DMS79 (cell line): ENCODE data around the gene NDST3.
"Not testable (repeated sequence)": the region's sequence is repeated elsewhere in the genome, so short reads cannot be mapped to it uniquely, and the experiment has no call there.

Experiments used
- DNase-seq: peaks from one replicate; lab custom pipeline; 2025; lab: John Stamatoyannopoulos, UW

The NDST3 gene

GRCh38 chr4:118177126-118177525, 142.8 kb downstream of the NDST3 start:
- no peak for DNase-seq

- no peak for DNase-seq
Measured at GRCh38 chr4:118180776-118181175, 146.5 kb downstream of the NDST3 start.

GRCh38 chr4:118190903-118191302, 156.6 kb downstream of the NDST3 start:
- no peak for DNase-seq

- DNase-seq = no peak
Measured at GRCh38 chr4:118193421-118193820, 159.1 kb downstream of the NDST3 start.

- no peak for DNase-seq
Measured at GRCh38 chr4:118206627-118207026, 172.3 kb downstream of the NDST3 start.

- no peak for DNase-seq
Measured at GRCh38 chr4:118213101-118213500, 178.8 kb downstream of the NDST3 start.

- DNase-seq = no peak
Measured at GRCh38 chr4:118215826-118216225, 181.5 kb downstream of the NDST3 start.

GRCh38 chr4:118221227-118221800, 187.0 kb downstream of the NDST3 start:
- DNase-seq = no peak

GRCh38 chr4:118224243-118224829, 190.1 kb downstream of the NDST3 start:
- DNase-seq = no peak

- DNase-seq = no peak
Measured at GRCh38 chr4:118225511-118225910, 191.2 kb downstream of the NDST3 start.

GRCh38 chr4:118226311-118227010, 192.2 kb downstream of the NDST3 start:
- no peak for DNase-seq

- DNase-seq = no peak
Measured at GRCh38 chr4:118235566-118236120, 201.4 kb downstream of the NDST3 start.

- DNase-seq = no peak
Measured at GRCh38 chr4:118237531-118237930, 203.2 kb downstream of the NDST3 start.

GRCh38 chr4:118249890-118250289, 215.6 kb downstream of the NDST3 start:
- DNase-seq = no peak

GRCh38 chr4:118254368-118254767, 220.1 kb downstream of the NDST3 start:
- DNase-seq = no peak

- DNase-seq = no peak
Measured at GRCh38 chr4:118259111-118259510, 224.8 kb downstream of the NDST3 start.

- DNase-seq = no peak
Measured at GRCh38 chr4:118260309-118260708, 226.0 kb downstream of the NDST3 start.

GRCh38 chr4:118264096-118264495, 229.8 kb downstream of the NDST3 start:
- DNase-seq = no peak

- DNase-seq = no peak
Measured at GRCh38 chr4:118265312-118266144, 231.2 kb downstream of the NDST3 start.

- DNase-seq = not testable (repeated sequence)
Measured at GRCh38 chr4:118266145-118266496, 231.8 kb downstream of the NDST3 start.

- DNase-seq = no peak
Measured at GRCh38 chr4:118268780-118269179, 234.5 kb downstream of the NDST3 start.

GRCh38 chr4:118270492-118270891, 236.2 kb downstream of the NDST3 start:
- DNase-seq = no peak
